Endothelial cell of umbilical vein (primary cell): ENCODE data around the gene CAMK2D. TPM values are rescaled to one million over a fixed set of nuclear protein-coding genes. Genes with fewer than 3 reads are reported as not detected.

Experiments used
- BruUV-seq: library from RNA; stranded (reverse); fragments of 400-500 nt; replicated peaks from 2 replicates; lab custom pipeline; 2021; lab: Mats Ljungman, UMichigan
- CTCF ChIA-PET: fragments of 300-600, 350-600 bp; sonication (Branson Sonifier 250); formaldehyde crosslinking; loops from one replicate; lab custom pipeline; 2021; ENCODE audit warnings: antibody characterized with exemption, inconsistent platforms; lab: Charles Lee
- POLR2A ChIA-PET: fragments of 300-600, 350-600 bp; sonication (Branson Sonifier 250); formaldehyde crosslinking; loops from one replicate; lab custom pipeline; 2021; ENCODE audit warnings: antibody characterized with exemption, inconsistent platforms; lab: Charles Lee
- DNase-seq: peaks from one replicate; pipeline ENCODE4 v3.0.0-alpha.2; 2011; ENCODE audit warnings: low read depth, low spot score
- FAIRE-seq: peaks from 2 replicates; lab custom pipeline; 2011; peaks lifted over from hg19 to GRCh38; lab: Jason Lieb, UNC
- H2AFZ ChIP-seq: 2 replicates; pipeline ENCODE4 v1.6.0; 2012; ENCODE audit warnings: low read depth, low read length, control low read depth, inconsistent platforms
- H3K27ac ChIP-seq: 2 replicates; pipeline ENCODE4 v1.5.1; 2011; ENCODE audit warnings: low read depth, mild to moderate bottlenecking, control low read depth, low read length, moderate library complexity; ENCODE audit not compliant: insufficient read depth
- H3K27me3 ChIP-seq, 2 experiments: 2 replicates each; pipeline versions ENCODE4 v1.6.0 to v1.6.1; 2011; ENCODE audit warnings: low read length in 2 of 2, mixed read lengths in 1 of 2; ENCODE audit not compliant: control insufficient read depth in 2 of 2, insufficient read depth in 2 of 2
- H3K36me3 ChIP-seq, 2 experiments: 2 replicates in 1 of 2; 3 replicates in 1 of 2; pipeline ENCODE4 v1.5.1; 2011; ENCODE audit warnings: low read length in 2 of 2, mild to moderate bottlenecking in 1 of 2, moderate library complexity in 1 of 2; ENCODE audit not compliant: control insufficient read depth in 2 of 2, insufficient read depth in 2 of 2; ENCODE audit errors: extremely low read depth in 1 of 2
- H3K4me1 ChIP-seq: 3 replicates; pipeline ENCODE4 v1.5.1; 2011; ENCODE audit warnings: mild to moderate bottlenecking, low read length; ENCODE audit not compliant: control insufficient read depth, insufficient read depth; ENCODE audit errors: extremely low read depth
- H3K4me2 ChIP-seq: 2 replicates; pipeline ENCODE4 v1.6.1; 2011; ENCODE audit warnings: low read length, control low read depth, mixed read lengths; ENCODE audit not compliant: insufficient read depth
- H3K4me3 ChIP-seq, 3 experiments: fragments of 200-600 bp in 1 of 3; sonication (generic), shearing (Covaris generic) in 1 of 3; replicated peaks in 1 of 3; 2 replicates each; pipeline ENCODE4 v1.5.1; 2011 to 2016; ENCODE audit warnings: control low read depth in 3 of 3, low read length in 3 of 3, mild to moderate bottlenecking in 2 of 3, inconsistent platforms in 1 of 3, low read depth in 1 of 3, moderate library complexity in 1 of 3; ENCODE audit not compliant: insufficient read depth in 1 of 3
- H3K79me2 ChIP-seq: 2 replicates; pipeline ENCODE4 v1.6.0; 2012; ENCODE audit warnings: low read length, inconsistent platforms; ENCODE audit not compliant: control insufficient read depth, insufficient read depth
- H3K9ac ChIP-seq: replicated peaks from 2 replicates; pipeline ENCODE3; 2011; ENCODE audit warnings: low read length, control low read depth; ENCODE audit not compliant: insufficient read depth; ENCODE audit errors: extremely low read depth
- H3K9me1 ChIP-seq: replicated peaks from 3 replicates; pipeline ENCODE4 v1.6.0; 2011; ENCODE audit warnings: mild to moderate bottlenecking, low read length; ENCODE audit not compliant: control insufficient read depth, insufficient read depth; ENCODE audit errors: extremely low read depth
- H3K9me3 ChIP-seq: replicated peaks from 2 replicates; pipeline ENCODE4 v1.5.1; 2012; ENCODE audit warnings: low read length, inconsistent platforms; ENCODE audit not compliant: control insufficient read depth, insufficient read depth
- H4K20me1 ChIP-seq: replicated peaks from 2 replicates; pipeline ENCODE3; 2011; ENCODE audit warnings: mild to moderate bottlenecking, low read length; ENCODE audit not compliant: control insufficient read depth, insufficient read depth; ENCODE audit errors: extremely low read depth
- EZH2 ChIP-seq: IDR thresholded peaks from 2 replicates; pipeline ENCODE4 v1.6.1; 2012; ENCODE audit warnings: borderline replicate concordance, low read depth, mild to moderate bottlenecking, moderate library complexity, low read length, inconsistent platforms; ENCODE audit not compliant: severe bottlenecking
- GATA2 ChIP-seq: IDR thresholded peaks from 2 replicates; pipeline ENCODE4 v1.7.0; 2011; ENCODE audit warnings: low read depth, mild to moderate bottlenecking, moderate library complexity, mixed read lengths, low read length; ENCODE audit not compliant: insufficient read length, insufficient read depth
- JUN ChIP-seq: IDR thresholded peaks from 2 replicates; pipeline ENCODE4 v1.6.1; 2011; ENCODE audit warnings: borderline replicate concordance, low read depth; ENCODE audit not compliant: insufficient read length, insufficient read depth
- POLR2A ChIP-seq: IDR thresholded peaks from 2 replicates; pipeline ENCODE4 v1.6.1; 2012; ENCODE audit warnings: low read depth, mild to moderate bottlenecking, control low read depth, low read length
- dilution Hi-C: fragments of 300-500 bp; cut with MboI; formaldehyde crosslinking; loops from one replicate; pipeline ENCODE4 v1.15.0; 2019; ENCODE audit warnings: low sequenced_read_pairs; ENCODE audit not compliant: extremely low pct_ligation_motif_present
- intact Hi-C: fragments of 100-400 bp; cut with micrococcal nuclease; formaldehyde crosslinking; loops from one replicate; pipeline ENCODE4 v1.10.0; 2022
- polyA plus RNA-seq, 4 experiments: library from polyadenylated mRNA; depleted of rRNA in 3 of 4; stranded (reverse) in 3 of 4; unstranded in 1 of 4; fragments of >200 nt; gene quantifications; 2 replicates each; pipeline versions ENCODE4 v1.2.1 to v1.2.3, GENCODE V29; 2011 to 2012; ENCODE audit warnings: missing spikeins in 1 of 4
- total RNA-seq: library from RNA; stranded (reverse); gene quantifications from 2 replicates; pipeline ENCODE4 v1.2.3, GENCODE V29; 2021
- TF ChIP-seq, protein P1 (sequence below), 2 donors: IDR thresholded peaks; 1 replicate in 1 of 2; 2 replicates in 1 of 2; pipeline ENCODE4 v1.5.1; 2011; ENCODE audit warnings: low read length in 2 of 2, mild to moderate bottlenecking in 2 of 2, moderate library complexity in 2 of 2, control low read depth in 1 of 2, inconsistent platforms in 1 of 2, low read depth in 1 of 2; ENCODE audit not compliant: insufficient read depth in 1 of 2; ENCODE audit errors: extremely low read depth in 1 of 2
- TF ChIP-seq, protein P2 (sequence below): IDR thresholded peaks from 2 replicates; pipeline ENCODE4 v1.6.1; 2011; ENCODE audit not compliant: insufficient read depth, insufficient read length

The CAMK2D gene
- total and polyA plus RNA-seq, 2 donors (not counting 3 experiments of a cell fraction or from before 2014, with no cell fraction given) = 10.4 to 30.7 TPM

DNA sequence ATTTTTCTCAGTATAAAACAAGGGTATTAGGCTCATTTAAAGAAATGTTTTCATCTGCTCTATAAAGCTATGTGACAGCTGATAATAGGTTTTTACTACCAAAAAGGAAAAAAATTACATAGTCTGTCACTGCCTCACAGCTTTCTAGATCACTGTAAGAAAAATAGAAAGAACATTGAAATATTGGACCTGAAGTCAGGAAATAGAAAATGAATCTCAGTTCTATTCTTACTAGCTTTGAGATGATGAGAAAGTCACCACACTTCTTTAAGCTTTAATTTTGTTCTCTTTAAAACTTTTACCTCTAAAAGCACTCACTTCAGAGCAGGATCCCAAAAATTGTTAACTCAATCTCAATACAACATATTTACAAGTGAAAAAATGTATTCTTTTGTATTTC is 45.3 kb upstream of the CAMK2D start:
- dilution Hi-C loops = no loop called here
- no peak for FAIRE-seq

More for the DNA sequence above, 45.3 kb upstream of the CAMK2D start:
- H3K4me3 ChIP-seq = no peak overlapping the region
- intact Hi-C loops = no loop called here
- H3K9ac ChIP-seq = no peak overlapping the region
- no peaks in the 10 kb centered on the region for H3K9me3 ChIP-seq
- POLR2A ChIA-PET = no interaction called here
- no peak overlapping the region for H3K4me2 ChIP-seq
- H3K27me3 ChIP-seq = no peaks in the 10 kb centered on the region
- no peak overlapping the region for H2AFZ ChIP-seq
- no peaks in the 10 kb centered on the region for H3K4me1 ChIP-seq
- no peaks in the 10 kb centered on the region for H3K9me1 ChIP-seq
- DNase-seq = no peak
- H3K27ac ChIP-seq = no peak overlapping the region
- H3K79me2 ChIP-seq = no peaks in the 10 kb centered on the region
- H3K36me3 ChIP-seq = no peaks in the 10 kb centered on the region
- CTCF ChIA-PET = interaction anchor here (1.2 to 1.3 kb wide), 2 partner anchors 29 to 412 kb away, joined by 3 to 4 read pairs; no protein-coding TSS in a partner anchor
- H4K20me1 ChIP-seq = no peaks in the 10 kb centered on the region
- TF ChIP-seq GATA2 (no peak), EZH2 (no peak), POLR2A (no peak), JUN (no peak)
- TF ChIP-seq, protein P1, sequence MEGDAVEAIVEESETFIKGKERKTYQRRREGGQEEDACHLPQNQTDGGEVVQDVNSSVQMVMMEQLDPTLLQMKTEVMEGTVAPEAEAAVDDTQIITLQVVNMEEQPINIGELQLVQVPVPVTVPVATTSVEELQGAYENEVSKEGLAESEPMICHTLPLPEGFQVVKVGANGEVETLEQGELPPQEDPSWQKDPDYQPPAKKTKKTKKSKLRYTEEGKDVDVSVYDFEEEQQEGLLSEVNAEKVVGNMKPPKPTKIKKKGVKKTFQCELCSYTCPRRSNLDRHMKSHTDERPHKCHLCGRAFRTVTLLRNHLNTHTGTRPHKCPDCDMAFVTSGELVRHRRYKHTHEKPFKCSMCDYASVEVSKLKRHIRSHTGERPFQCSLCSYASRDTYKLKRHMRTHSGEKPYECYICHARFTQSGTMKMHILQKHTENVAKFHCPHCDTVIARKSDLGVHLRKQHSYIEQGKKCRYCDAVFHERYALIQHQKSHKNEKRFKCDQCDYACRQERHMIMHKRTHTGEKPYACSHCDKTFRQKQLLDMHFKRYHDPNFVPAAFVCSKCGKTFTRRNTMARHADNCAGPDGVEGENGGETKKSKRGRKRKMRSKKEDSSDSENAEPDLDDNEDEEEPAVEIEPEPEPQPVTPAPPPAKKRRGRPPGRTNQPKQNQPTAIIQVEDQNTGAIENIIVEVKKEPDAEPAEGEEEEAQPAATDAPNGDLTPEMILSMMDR (IDR thresholded peaks at IDR 0.05; ENCODE audit: extremely low read depth in 1 of 2, insufficient read depth in 1 of 2, low read depth in 1 of 2, low read length in 2 of 2) = no peak
- TF ChIP-seq, protein P2, sequence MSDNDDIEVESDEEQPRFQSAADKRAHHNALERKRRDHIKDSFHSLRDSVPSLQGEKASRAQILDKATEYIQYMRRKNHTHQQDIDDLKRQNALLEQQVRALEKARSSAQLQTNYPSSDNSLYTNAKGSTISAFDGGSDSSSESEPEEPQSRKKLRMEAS = no peak
- BruUV-seq = no TSS peak
